Measurements from ENCODE around the gene GALP. TPM values are rescaled to one million over a fixed set of nuclear protein-coding genes. Genes with fewer than 3 reads are reported as not detected.

GALP gene
- total and polyA plus RNA-seq, 12 donors: not detected

DNA sequence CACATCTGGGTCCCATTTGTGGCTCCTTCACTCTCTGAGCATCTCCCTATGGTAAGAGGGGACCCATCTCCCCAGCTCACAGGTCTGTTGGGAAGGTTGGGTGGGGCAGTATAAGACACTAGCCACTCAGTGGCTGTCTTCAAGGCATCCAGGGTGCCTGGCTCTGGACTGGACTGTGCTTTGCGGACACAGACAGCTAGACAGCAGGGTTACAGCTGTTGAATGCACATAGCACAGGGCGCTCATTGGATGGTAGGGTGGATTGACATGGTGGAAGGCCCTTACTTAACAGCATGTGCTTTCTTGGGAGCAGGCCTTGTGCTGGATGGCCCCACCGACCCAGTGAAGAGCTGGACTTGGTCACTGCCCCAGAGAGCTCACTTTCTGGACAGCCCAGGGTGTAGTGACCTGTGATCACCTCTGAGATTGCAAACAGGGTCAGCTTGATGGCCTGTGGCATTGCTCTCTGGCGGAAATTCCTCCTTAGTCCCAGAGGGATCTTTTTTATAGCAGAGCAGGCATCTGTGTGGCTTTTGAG is 32.8 kb upstream of the GALP start:
- H3K9me3 ChIP-seq: no peaks in the 10 kb centered on the region
- peaks cover 0 to 30% (median 17%) of the 10 kb centered on the region in 9 donors for H3K4me1 ChIP-seq
- no peak for ATAC-seq
- intact Hi-C loops (cut with DNase I): loop anchor here in 3 of 10 donors (5.0 to 10.0 kb wide), 2 partner anchors 36 to 172 kb away; partner anchors contain the start of gene ZSCAN5A (in 2 of the 3)
- peaks cover 0 to 24% (median 0%) of the 10 kb centered on the region in 9 donors for H3K36me3 ChIP-seq
- no peak for TF ChIP-seq CTCF (IDR thresholded peaks at IDR 0.05)
- H3K4me3 ChIP-seq: no peak overlapping the region
- no peaks in the 10 kb centered on the region for H3K27me3 ChIP-seq
- DNase-seq: no peak
- H3K27ac ChIP-seq: no peak overlapping the region
- WGBS, 2 donors: 82 to 88% methylated on average over 4 of the region's 4 CpGs

DNA sequence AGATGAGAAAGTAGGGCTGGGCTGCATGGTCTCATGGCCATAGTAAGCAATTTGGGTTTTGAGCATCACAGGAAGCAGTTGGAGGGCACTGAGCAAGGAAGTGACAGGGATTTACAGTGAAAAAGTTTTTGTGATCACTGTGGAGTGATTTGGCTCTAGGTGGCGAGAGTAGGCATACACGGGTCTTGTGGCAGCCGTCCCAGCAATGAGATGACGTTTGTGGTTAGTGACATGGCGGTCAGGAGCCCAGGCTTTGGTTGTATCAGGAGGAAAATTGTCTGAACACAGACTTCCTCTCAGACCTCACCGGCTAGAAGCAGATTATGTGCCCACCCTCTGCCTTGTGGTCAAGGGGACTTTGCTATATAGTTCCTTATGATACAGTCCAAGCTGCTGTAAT is 31.4 kb upstream of the GALP start:
- Histone ChIP-seq H3K36me3 (peaks cover 0 to 33% (median 0%) of the 10 kb centered on the region in 9 donors), H3K4me3 (no peak overlapping the region), H3K27ac (peak overlapping the region in 2 of 10 donors; percentile 5 to 55), H3K9me3 (no peaks in the 10 kb centered on the region), H3K27me3 (no peaks in the 10 kb centered on the region), H3K4me1 (peaks cover 0 to 30% (median 17%) of the 10 kb centered on the region in 9 donors)
- intact Hi-C loops (cut with DNase I): loop anchor here in 3 of 10 donors (5.0 to 10.0 kb wide), 2 partner anchors 37 to 170 kb away; partner anchors contain the start of gene ZSCAN5A (in 2 of the 3)
- DNase-seq (no peak), ATAC-seq (no peak)
- WGBS, 2 donors: 69 to 71% methylated on average over 6 of the region's 6 CpGs
- TF ChIP-seq CTCF (IDR thresholded peaks at IDR 0.05): no peak

DNA sequence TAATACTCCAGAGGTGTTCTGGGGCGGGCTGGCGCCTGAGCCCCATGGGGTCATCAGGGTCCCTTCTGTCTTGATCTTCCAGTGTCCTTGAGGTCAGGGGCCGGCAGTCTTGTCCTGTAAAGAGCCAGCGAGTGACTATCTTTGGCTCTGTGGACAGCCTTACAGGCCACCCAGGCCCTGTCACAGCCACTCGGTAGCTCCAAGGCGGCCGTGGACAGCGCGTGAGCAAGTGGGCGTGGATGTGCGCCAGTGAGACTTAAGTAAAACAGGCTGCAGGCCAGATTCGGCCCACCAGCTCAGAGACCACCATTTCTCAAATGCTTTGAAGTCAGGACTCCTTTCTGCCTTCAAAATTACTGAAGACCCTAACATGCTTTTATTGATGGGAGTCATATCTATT is 31.0 kb upstream of the GALP start:
- no peaks in the 10 kb centered on the region for H3K9me3 ChIP-seq
- 90% methylated on average over 12 of the region's 12 CpGs for WGBS, 2 donors
- H3K27me3 ChIP-seq: no peaks in the 10 kb centered on the region
- DNase-seq: no peak
- no peak for ATAC-seq
- no peak for TF ChIP-seq CTCF (IDR thresholded peaks at IDR 0.05)
- peak overlapping the region in 2 of 10 donors; percentile 5 to 55 for H3K27ac ChIP-seq
- intact Hi-C loops (cut with DNase I): loop anchor here in 4 of 10 donors (5.0 to 10.0 kb wide), 2 partner anchors 38 to 170 kb away; partner anchors contain the start of gene ZSCAN5A (in 2 of the 4)
- H3K4me3 ChIP-seq: no peak overlapping the region
- peaks cover 0 to 30% (median 14%) of the 10 kb centered on the region in 9 donors for H3K4me1 ChIP-seq
- H3K36me3 ChIP-seq: peaks cover 0 to 38% (median 0%) of the 10 kb centered on the region in 9 donors

DNA sequence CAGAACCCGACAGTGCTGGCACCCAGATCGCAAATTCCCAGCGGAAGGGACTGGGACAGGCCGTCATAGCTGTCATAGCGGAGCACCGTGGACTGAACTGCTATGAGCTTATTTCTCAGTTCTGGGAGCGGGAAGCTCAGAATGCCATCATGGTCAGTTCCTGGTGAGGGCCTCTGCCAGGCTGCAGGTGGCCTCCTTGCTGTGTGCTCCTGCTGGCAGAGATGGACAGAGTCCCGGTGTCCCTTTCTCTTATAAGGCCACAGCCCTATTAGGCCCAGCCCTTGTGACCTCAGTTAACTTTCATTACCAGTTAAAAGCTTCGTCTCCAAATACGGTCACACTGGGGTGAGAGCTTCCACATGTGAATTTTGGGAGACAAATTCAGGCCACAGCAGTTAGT is 30.1 kb upstream of the GALP start:
- intact Hi-C loops (cut with DNase I): loop anchor here in 3 of 10 donors (5.0 to 10.0 kb wide), 2 partner anchors 38 to 169 kb away; partner anchors contain the start of gene ZSCAN5A (in 2 of the 3)
- no peaks in the 10 kb centered on the region for H3K27me3 ChIP-seq
- ATAC-seq (no peak), DNase-seq (no peak)
- peaks cover 0 to 39% (median 0%) of the 10 kb centered on the region in 9 donors for H3K36me3 ChIP-seq
- H3K4me1 ChIP-seq: peaks cover 0 to 33% (median 14%) of the 10 kb centered on the region in 9 donors
- WGBS, 2 donors: 91 to 93% methylated on average over 10 of the region's 10 CpGs
- H3K9me3 ChIP-seq: no peaks in the 10 kb centered on the region
- no peak overlapping the region for H3K27ac ChIP-seq
- H3K4me3 ChIP-seq: no peak overlapping the region
- TF ChIP-seq CTCF (IDR thresholded peaks at IDR 0.05): no peak

Data from heart right ventricle (tissue), 16 donors.